HT-29 (cell line): ENCODE measurements around the gene SEL1L2. TPM values are rescaled to one million over a fixed set of nuclear protein-coding genes. Genes with fewer than 3 reads are reported as not detected.
"Not testable (repeated sequence)": the region's sequence is repeated elsewhere in the genome, so short reads cannot be mapped to it uniquely, and the experiment has no call there.

Experiments
- DNase-seq: peaks from one replicate; pipeline ENCODE4 v3.0.0-alpha.2; 2015; ENCODE audit warnings: low spot score
- total RNA-seq: library from RNA; depleted of rRNA; stranded (reverse); fragments of >200 nt; shearing (Covaris generic); gene quantifications from 2 replicates; pipeline ENCODE4 v1.2.3, GENCODE V29; 2014; rRNA removed

Gene SEL1L2
- total RNA-seq = not detected in 2 replicates

DNA sequence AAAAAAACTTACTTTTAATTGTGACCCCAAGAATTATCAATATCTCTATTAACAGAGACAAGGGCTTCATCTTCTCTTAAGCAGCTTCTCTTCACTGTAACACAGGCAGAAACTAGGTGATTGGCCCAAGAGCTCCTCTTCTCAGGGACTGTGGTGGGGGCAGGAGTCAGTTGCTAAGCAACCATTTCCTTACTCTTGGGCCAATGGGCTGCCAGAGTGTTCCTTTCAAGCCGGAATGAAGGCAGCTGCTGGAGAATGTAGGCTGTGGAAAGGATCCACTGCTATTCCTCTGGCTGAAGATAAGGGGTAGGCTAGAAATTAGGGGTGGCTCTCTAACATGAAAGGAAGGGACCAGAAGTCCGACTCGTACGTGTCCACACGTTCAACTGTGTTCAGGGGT is at the start of gene SEL1L2:
Gene SEL1L2, minus strand, starts transcription at position 150 of the 400 bp plus-strand sequence. Its CDS starts 80 bp downstream, at position 70.
- DNase-seq = no peak

DNA sequence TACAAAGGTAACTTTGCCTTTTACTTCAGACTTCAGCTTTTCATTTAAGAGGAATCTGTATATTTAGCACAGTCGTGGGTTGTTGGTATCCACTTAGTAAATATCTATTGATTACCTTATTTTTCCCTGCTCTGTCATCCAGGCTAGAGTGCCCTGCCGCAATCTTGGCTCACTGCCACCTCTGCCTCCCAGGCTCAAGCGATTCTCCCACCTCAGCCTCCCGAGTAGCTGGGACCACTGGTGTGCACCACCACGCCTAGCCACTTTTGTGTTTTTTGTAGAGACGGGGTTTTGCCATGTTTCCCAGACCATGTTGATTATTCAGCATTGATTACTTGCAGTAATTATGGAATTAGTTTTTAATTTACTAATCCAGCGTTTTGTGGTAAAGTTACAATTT is 46.2 kb upstream of the SEL1L2 start:
- no peak for DNase-seq

GRCh38 chr20:14033310-14033709 is 42.9 kb upstream of the SEL1L2 start:
- DNase-seq = no peak

- DNase-seq = no peak
Observed at GRCh38 chr20:14030991-14031390, 40.6 kb upstream of the SEL1L2 start.

DNA sequence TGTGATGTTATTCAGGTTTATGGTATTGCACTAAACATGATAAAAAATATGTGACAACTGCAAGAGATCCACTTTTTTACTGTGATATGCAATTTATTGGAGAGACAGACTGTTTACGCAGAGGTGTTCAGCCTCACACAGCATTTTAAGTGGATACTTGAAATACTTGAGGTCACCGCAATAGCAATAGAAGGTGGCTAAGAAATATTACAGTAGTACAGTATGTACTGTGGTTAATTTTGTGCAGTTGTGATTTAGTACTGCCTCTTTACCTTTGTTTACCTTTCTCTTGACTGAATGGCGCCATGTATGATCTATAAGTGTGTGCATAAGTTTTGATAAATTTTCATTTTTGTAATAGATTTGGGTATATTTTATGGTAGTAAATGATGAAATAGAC is 22.3 kb upstream of the SEL1L2 start:
- no peak for DNase-seq

DNA sequence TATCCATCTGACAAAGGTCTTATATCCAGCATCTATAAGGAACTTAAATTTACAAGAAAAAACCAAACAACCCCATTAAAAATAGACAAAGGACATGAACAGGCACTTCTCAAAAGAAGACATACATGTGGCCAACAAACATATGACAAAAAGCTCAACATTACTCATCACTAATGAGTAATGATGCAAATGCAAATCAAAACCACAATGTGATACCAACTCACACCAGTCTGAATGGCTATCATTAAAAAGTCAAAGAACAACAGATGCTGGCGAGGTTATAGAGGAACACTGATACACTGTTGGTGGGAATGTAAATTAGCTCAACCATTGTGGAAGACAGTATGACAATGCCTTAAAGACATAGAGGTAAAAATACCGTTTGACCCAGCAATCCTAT is 18.8 kb upstream of the SEL1L2 start:
- DNase-seq = no peak

DNA sequence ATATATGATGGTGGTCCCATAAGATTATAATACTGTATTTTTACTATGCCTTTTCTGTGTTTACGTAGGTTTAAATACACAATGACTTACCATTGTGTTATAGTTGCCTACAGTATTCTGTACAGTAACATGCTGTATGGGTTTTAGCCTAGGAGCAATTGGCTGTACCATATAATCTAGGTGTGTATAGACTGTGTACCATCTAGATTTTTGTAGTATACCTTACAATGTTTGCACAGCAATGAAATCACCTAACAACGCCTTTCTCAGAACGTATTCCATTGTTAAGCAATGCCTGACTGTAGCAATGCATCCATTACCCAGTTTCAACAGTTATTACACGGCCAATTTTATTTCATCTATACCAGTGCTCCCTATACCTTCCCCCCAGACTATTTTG is 15.6 kb upstream of the SEL1L2 start:
- no peak for DNase-seq

DNA sequence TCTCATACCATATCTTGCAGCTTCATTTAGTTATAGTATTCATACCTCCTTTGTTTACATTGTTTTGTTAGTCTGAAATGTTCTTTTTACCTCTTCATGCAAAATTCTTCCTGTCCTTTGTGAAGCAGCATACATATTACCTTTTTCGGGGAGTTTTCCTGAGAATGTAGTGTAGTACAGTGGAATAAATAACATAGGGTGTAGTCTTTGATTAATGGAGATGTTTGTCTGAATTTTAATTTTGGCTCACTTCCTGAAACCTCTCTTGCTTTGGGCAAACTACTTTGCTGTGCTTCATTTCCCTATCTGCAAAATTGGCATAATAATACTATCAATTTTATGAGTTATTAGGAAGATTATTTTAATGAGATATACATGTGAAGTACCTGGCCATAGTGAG is 10.5 kb upstream of the SEL1L2 start:
- DNase-seq = no peak

DNA sequence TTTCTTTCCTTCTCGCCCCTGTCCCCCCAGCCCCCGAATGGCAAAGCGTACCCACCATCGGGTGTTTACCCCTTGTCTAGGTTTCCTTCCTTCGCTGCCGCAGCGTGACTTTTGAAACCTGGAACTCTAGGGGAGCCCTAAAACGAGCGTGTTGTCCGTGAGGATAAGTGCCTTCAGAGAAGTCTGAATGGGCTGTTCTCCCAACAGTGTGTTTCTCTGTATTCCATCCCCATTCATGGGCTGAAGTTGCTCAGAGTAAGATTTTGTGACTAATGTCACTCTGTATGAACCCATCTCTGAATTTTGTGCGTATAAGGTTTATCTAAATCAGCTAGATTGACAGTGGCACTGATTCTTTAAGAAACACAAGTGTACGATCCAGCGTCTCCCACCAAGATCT is 5.9 kb upstream of the SEL1L2 start:
- no peak for DNase-seq

- peak; percentile 55 for DNase-seq
Observed at GRCh38 chr20:13995841-13996240, 5.4 kb upstream of the SEL1L2 start.

DNA sequence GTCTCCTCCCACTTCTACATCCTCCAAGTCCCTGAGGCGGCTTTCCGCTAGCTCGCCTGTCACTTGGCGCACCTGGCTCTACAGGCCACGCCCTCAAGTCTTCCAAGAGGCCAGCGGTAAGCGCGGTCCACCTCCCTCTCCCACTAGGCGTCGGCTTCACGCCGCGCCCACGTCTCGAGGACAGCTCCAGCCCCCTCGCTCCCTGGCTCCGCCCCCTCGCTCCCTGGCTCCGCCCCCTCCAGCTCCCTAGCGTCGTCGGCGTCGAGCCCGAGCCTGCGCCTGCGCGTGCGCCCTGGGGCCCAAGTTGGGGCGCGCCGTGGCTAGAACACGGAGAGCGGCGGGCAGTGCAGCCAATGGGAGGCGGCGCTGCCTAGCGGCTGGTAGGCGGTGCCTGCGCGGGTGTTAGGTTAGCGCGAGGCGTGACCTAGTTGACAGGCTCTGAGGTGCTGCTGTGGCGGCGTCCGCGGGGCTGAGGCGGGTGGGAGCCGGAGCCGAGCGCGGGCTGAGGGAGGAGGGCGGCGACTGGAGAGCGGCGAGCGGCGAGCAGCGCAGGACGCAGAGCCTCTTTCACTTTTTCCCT is 4.8 kb upstream of the SEL1L2 start, which contains the start of gene MACROD2:
Gene MACROD2, plus strand, starts transcription at position 431 of the 580 bp plus-strand sequence.
- peak; percentile 97 for DNase-seq

DNA sequence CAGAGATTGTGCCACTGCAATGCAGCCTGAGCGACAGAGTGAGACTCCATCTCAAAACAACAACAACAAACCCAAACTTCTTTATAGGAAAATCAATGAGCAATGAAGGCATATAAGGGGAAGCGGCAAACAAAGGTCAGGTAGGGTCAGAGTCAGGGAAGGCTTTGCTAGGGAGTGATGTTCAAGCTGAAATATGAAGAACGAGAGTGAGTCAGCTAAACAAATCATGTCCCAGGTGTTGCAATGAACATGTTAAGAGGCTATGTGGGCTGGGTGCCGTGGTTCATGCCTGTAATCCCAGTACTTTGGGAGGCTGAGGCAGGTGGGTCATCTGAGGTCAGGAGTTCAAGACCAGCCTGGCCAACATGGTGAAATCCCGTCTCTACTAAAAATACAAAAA is 1.5 kb upstream of the SEL1L2 start:
- DNase-seq = not testable (repeated sequence)

GRCh38 chr20:13991311-13991710 is 897 bp upstream of the SEL1L2 start:
- DNase-seq = no peak

GRCh38 chr20:13984211-13984610 is 6.2 kb downstream of the SEL1L2 start:
- DNase-seq = no peak

- DNase-seq = no peak
Observed at GRCh38 chr20:13960525-13960924, 29.9 kb downstream of the SEL1L2 start.

GRCh38 chr20:13960119-13960518 is 30.3 kb downstream of the SEL1L2 start:
- no peak for DNase-seq

- no peak for DNase-seq
Observed at GRCh38 chr20:13953227-13953626, 37.2 kb downstream of the SEL1L2 start.

- no peak for DNase-seq
Observed at GRCh38 chr20:13947719-13948118, 42.7 kb downstream of the SEL1L2 start.

GRCh38 chr20:13941031-13941430 is 49.4 kb downstream of the SEL1L2 start:
- no peak for DNase-seq

- DNase-seq = peak; percentile 22
Observed at GRCh38 chr20:13936781-13937576, 53.4 kb downstream of the SEL1L2 start.

DNA sequence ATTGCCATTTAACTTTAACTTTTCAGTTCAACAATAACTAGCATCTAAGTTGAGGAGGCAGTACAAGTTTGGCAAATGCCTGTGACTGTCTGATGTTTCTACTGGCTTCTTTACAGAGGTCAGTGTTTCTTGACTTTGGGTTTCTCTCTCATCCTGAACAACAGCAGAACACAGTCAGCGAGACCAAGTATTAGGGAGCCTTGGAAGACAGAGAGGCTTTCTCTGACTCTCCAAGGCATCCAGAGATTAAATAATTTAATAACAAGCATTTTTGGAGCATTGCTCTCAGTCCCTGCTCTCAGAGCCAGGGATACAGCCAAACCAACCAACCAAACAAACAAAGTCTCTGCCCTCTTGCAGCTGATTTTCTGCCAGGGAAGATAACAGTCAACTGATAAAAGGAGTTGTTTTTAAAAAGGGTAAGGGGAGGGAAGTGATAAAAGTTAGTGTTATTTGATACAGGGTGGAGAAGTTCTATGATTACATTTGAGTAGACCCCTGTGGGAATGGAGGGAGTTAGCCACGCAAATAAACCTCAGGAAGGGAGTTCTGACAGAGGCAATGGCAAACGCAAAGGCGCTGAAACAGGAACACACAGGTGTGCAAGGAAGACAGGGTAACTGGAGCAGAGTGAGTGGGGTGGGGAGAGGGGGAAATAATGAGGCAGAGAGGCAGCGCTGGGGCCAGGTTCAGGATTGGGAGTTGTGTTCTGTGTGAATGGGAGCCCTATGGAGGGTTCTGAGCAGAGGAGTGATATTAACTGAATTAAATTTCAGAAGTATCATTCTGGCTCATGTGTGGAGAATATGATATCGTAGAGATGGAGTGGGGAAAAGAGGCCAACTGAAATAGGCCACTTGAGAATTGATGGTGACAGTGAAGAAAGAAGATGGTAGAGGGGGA is 55.2 kb downstream of the SEL1L2 start:
- DNase-seq = no peak

GRCh38 chr20:13930281-13930680 is 60.1 kb downstream of the SEL1L2 start:
- no peak for DNase-seq
